Cardiac fibroblast (primary cell): Measurements from ENCODE around the gene LPP.
A peak's percentile ranks its signal among the peaks of the same experiment; 100 is the strongest.

Experiments used
- DNase-seq, 2 donors: peaks; one replicate each; pipeline versions ENCODE4 v3.0.0 to v3.0.0-alpha.2; 2010; ENCODE audit warnings: low read depth in 2 of 2
- H3K4me3 ChIP-seq, 2 donors: replicated peaks in 1 of 2; 1 replicate in 1 of 2; 2 replicates in 1 of 2; pipeline ENCODE4 v1.5.1; 2011; ENCODE audit warnings: low read depth in 2 of 2, low read length in 2 of 2, mild to moderate bottlenecking in 2 of 2, moderate library complexity in 1 of 2
- CTCF ChIP-seq: IDR thresholded peaks from one replicate; pipeline ENCODE4 v1.5.1; 2011; ENCODE audit warnings: low read depth, mild to moderate bottlenecking, low read length, inconsistent platforms

Gene LPP

DNA sequence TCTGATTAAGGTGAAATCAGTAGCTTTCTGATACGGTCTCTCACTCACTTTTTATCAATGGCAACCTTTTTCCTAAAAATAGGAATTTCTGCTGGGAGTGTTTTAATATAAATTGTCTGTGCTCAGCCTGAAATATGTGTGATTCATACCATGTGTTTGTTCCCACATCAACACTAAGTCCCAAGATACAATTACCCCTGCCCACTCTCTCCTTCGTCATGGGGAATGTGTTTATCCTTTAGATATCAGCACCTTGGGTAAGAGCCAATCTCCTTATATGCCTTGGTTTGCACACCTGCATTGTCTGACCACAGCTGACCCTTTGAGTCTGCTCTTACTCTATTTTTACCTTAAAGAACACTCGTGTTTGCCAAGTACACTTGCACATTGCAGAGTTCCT is 356.4 kb downstream of the LPP start:
- no peak overlapping the region for H3K4me3 ChIP-seq
- TF ChIP-seq CTCF, result no peak
- peak; percentile 64 to 70 for DNase-seq

- DNase-seq, result no peak
- TF ChIP-seq CTCF, result no peak
- H3K4me3 ChIP-seq, result no peak overlapping the region
Observed at GRCh38 chr3:188513662-188514328, 359.8 kb downstream of the LPP start.

GRCh38 chr3:188516515-188516914 is 362.6 kb downstream of the LPP start:
- no peak overlapping the region for H3K4me3 ChIP-seq
- TF ChIP-seq CTCF, result no peak
- DNase-seq, result no peak

GRCh38 chr3:188518416-188518815 is 364.5 kb downstream of the LPP start:
- no peak for TF ChIP-seq CTCF
- H3K4me3 ChIP-seq, result no peak overlapping the region
- no peak for DNase-seq

DNA sequence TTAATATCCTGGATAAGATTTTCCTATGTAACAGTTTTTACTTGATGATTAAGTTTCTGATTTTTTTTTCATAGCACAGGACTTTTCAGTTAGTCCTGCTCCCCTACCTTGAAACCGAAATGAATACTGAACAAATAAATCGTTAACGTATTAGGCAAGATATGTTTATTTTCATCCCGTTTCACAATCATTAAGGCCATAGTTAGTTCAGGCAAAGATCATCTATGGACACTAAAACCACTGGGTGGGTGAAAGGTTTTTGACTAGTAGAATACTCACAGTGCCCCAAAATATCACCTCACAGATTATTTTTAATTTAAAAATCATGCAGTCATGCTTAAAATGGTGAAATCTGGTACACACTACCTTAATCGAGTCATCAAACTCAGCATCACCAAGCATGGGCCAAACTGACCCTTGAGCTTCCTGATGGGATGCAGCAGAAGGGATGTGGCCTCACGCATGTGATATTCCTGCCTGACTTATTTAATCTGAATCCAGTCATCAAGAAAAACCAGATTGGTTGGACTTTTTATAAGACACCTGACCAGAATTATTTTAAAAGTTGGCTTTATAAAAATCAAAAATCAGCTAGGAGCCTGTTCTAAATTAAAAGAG is 365.0 kb downstream of the LPP start:
- no peak overlapping the region for H3K4me3 ChIP-seq
- no peak for DNase-seq
- no peak for TF ChIP-seq CTCF

- no peak for TF ChIP-seq CTCF
- peak in 1 of 2 donors; percentile 27 for DNase-seq
- H3K4me3 ChIP-seq, result no peak overlapping the region
Observed at GRCh38 chr3:188520466-188520865, 366.5 kb downstream of the LPP start.
